ENCODE measurements around the gene MLLT3. TPM values are rescaled to one million over a fixed set of nuclear protein-coding genes. Genes with fewer than 3 reads are reported as not detected.

MLLT3 gene
- total and polyA plus RNA-seq, 2 of the 8 experiments (the other 6 are each of a cell fraction or from before 2014, with no cell fraction given): 5.9 to 9.6 TPM

GRCh38 chr9:20466328-20467008, 155.8 kb downstream of the MLLT3 start:
- no peak for DNase-seq (ENCODE audit: low read depth in 1 of 2, low spot score in 2 of 2)
- Histone ChIP-seq H3K4me2 (ENCODE audit: insufficient read depth in 1 of 2, low read depth in 2 of 2, low read length in 2 of 2) (no peak overlapping the region), H3K18ac (ENCODE audit: extremely low read depth, low read length) (no peak overlapping the region), H3K27me3 (replicated peaks in 1 of 4; ENCODE audit: control insufficient read depth in 3 of 4, extremely low read depth in 1 of 4, insufficient read depth in 3 of 4, low read length in 3 of 4) (no peaks in the 10 kb centered on the region), H3K27ac (ENCODE audit: low read depth, low read length) (no peak overlapping the region), H2BK20ac (ENCODE audit: low read length) (no peak overlapping the region), H3K56ac (replicated peaks; ENCODE audit: insufficient read length, low read depth, low read length) (no peak overlapping the region), H2BK12ac (ENCODE audit: low read depth, low read length) (no peak overlapping the region), H3K4me1 (replicated peaks in 1 of 4; ENCODE audit: control insufficient read depth in 3 of 4, insufficient read depth in 4 of 4, low read length in 3 of 4) (no peaks in the 10 kb centered on the region), H2AK5ac (ENCODE audit: low read depth, low read length) (no peak overlapping the region), H3K79me1 (ENCODE audit: low read depth, low read length) (no peaks in the 10 kb centered on the region), H2BK5ac (ENCODE audit: low read depth, low read length) (no peak overlapping the region), H3K23ac (ENCODE audit: insufficient read length) (no peak overlapping the region), H4K5ac (ENCODE audit: insufficient read length, low read depth, low read length) (no peak overlapping the region), H2BK15ac (ENCODE audit: low read length) (no peak overlapping the region), H4K91ac (replicated peaks; ENCODE audit: insufficient read length, low read length) (no peak overlapping the region), H3K4ac (replicated peaks; ENCODE audit: insufficient read length, low read depth, low read length) (no peak overlapping the region), H3K9ac (replicated peaks in 1 of 4; ENCODE audit: extremely low read depth in 1 of 4, low read depth in 3 of 4, low read length in 3 of 4) (no peak overlapping the region), H3K23me2 (ENCODE audit: low read depth, low read length) (no peaks in the 10 kb centered on the region), H3K36me3 (ENCODE audit: control insufficient read depth in 2 of 4, insufficient read depth in 4 of 4, low read length in 3 of 4) (no peaks in the 10 kb centered on the region), H2BK120ac (replicated peaks; ENCODE audit: low read depth, low read length) (no peak overlapping the region), H3K14ac (ENCODE audit: insufficient read length) (no peak overlapping the region), H4K20me1 (replicated peaks in 1 of 2; ENCODE audit: control insufficient read depth in 1 of 2, insufficient read depth in 2 of 2, low read length in 2 of 2) (no peaks in the 10 kb centered on the region), H4K8ac (ENCODE audit: extremely low read depth, insufficient read depth, low read length) (no peak overlapping the region), H3K4me3 (ENCODE audit: extremely low read depth in 1 of 4, insufficient read depth in 2 of 4, low read depth in 3 of 4, low read length in 4 of 4) (no peak overlapping the region), H3K79me2 (ENCODE audit: control insufficient read depth in 1 of 2, insufficient read depth in 2 of 2, low read length in 2 of 2) (no peaks in the 10 kb centered on the region), H2AFZ (ENCODE audit: low read length) (no peak overlapping the region), H3K9me3 (ENCODE audit: insufficient read depth in 2 of 2, low read depth in 1 of 2, low read length in 1 of 2) (no peaks in the 10 kb centered on the region)
- ChIA-PET CTCF (ENCODE audit: partially characterized antibody) (interaction anchor here (1.1 to 1.8 kb wide), 2 partner anchors 10 to 110 kb away, joined by 3 to 6 read pairs; no protein-coding TSS in a partner anchor), POLR2A (ENCODE audit: partially characterized antibody) (no interaction called here)
- 89% methylated on average over 1 of the region's 1 CpG; no CpG with 5 or more reads in 1 of the 2 experiments for WGBS, 2 experiments (ENCODE audit: extremely low coverage in 1 of 2, insufficient coverage in 1 of 2, insufficient read length in 1 of 2, insufficient replicate concordance in 2 of 2, low coverage in 1 of 2, low lambda C conversion rate in 2 of 2, missing lambda C conversion rate in 1 of 2)
- FAIRE-seq: no peak
- TF ChIP-seq CHD2 (IDR thresholded peaks at IDR 0.05; ENCODE audit: low read length) (no peak), POU5F1 (IDR thresholded peaks at IDR 0.05; ENCODE audit: low read depth, low read length) (no peak), SUZ12 (IDR thresholded peaks at IDR 0.05; ENCODE audit: low read length) (no peak), TBP (IDR thresholded peaks at IDR 0.05; ENCODE audit: low read depth, low read length) (no peak), EP300 (IDR thresholded peaks at IDR 0.05; ENCODE audit: borderline replicate concordance in 1 of 2, low read depth in 2 of 2, low read length in 2 of 2) (no peak), EGR1 (IDR thresholded peaks at IDR 0.05; ENCODE audit: borderline replicate concordance, low read depth, low read length) (no peak), MAFK (IDR thresholded peaks at IDR 0.05; ENCODE audit: low read depth, low read length) (no peak), CREB1 (IDR thresholded peaks at IDR 0.05) (no peak), JUND (IDR thresholded peaks at IDR 0.05; ENCODE audit: low read length) (no peak), SAP30 (IDR thresholded peaks at IDR 0.05; ENCODE audit: insufficient read depth, insufficient replicate concordance, low read length) (no peak), BCL11A (IDR thresholded peaks at IDR 0.05; ENCODE audit: low read depth in 2 of 2, low read length in 2 of 2) (no peak), SIRT6 (IDR thresholded peaks at IDR 0.05; ENCODE audit: low read length) (no peak), KDM4A (IDR thresholded peaks at IDR 0.05; ENCODE audit: low read depth, low read length, severe bottlenecking) (no peak), NANOG (IDR thresholded peaks at IDR 0.05; ENCODE audit: insufficient read depth, low read depth, low read length, poor library complexity, severe bottlenecking) (no peak)

Data from H1 (cell line).